ENCODE results near the gene HKDC1. TPM values are rescaled to one million over a fixed set of nuclear protein-coding genes. Genes with fewer than 3 reads are reported as not detected.

The HKDC1 gene
- total RNA-seq, 1 donor from 2014 or later: 125 TPM

- no peak for DNase-seq (ENCODE audit: low read depth)
- no peak overlapping the region for H3K4me3 ChIP-seq (ENCODE audit: low read depth, low read length)
- TF ChIP-seq CTCF (IDR thresholded peaks at IDR 0.05; ENCODE audit: insufficient read depth, low read length, poor library complexity, severe bottlenecking): no peak
- peaks cover 7% of the 10 kb centered on the region for H3K36me3 ChIP-seq (ENCODE audit: control insufficient read depth, insufficient read depth, low read length)
- H3K27me3 ChIP-seq (ENCODE audit: control insufficient read depth, insufficient read depth, low read length): no peaks in the 10 kb centered on the region
These were observed 5.5 kb downstream of the HKDC1 start for GRCh38 chr10:69225681-69226080.

DNA sequence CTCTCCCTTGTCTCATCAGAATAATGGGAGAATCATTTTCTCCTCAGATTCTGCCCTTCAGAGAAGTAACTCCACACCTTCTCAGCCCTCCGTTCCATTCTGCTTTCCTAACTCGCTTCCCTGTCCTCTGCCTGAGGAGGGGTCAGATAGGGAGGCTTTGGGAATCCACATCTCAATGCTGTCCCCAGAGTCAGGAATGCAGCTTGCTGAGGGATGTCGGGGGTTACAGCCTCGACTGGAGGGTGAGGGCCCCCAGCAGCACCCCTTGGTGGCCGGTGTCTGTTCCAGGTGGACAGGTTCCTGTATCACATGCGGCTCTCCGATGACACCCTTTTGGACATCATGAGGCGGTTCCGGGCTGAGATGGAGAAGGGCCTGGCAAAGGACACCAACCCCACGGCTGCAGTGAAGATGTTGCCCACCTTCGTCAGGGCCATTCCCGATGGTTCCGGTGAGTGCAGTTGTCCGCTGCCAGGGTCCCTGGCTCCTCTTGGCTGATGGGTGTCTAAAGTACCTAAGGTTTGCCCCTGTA is 6.9 kb downstream of the HKDC1 start:
- Histone ChIP-seq H3K36me3 (ENCODE audit: control insufficient read depth, insufficient read depth, low read length) (peaks cover 7% of the 10 kb centered on the region), H3K4me3 (ENCODE audit: low read depth, low read length) (no peak overlapping the region), H3K27me3 (ENCODE audit: control insufficient read depth, insufficient read depth, low read length) (no peaks in the 10 kb centered on the region)
- no peak for TF ChIP-seq CTCF (IDR thresholded peaks at IDR 0.05; ENCODE audit: insufficient read depth, low read length, poor library complexity, severe bottlenecking)
- no peak for DNase-seq (ENCODE audit: low read depth)

GRCh38 chr10:69228151-69228550 is 8.0 kb downstream of the HKDC1 start:
- Histone ChIP-seq H3K36me3 (ENCODE audit: control insufficient read depth, insufficient read depth, low read length) (peaks cover 7% of the 10 kb centered on the region), H3K27me3 (ENCODE audit: control insufficient read depth, insufficient read depth, low read length) (no peaks in the 10 kb centered on the region), H3K4me3 (ENCODE audit: low read depth, low read length) (no peak overlapping the region)
- TF ChIP-seq CTCF (IDR thresholded peaks at IDR 0.05; ENCODE audit: insufficient read depth, low read length, poor library complexity, severe bottlenecking): no peak
- DNase-seq (ENCODE audit: low read depth): no peak

GRCh38 chr10:69229616-69229916 is 9.4 kb downstream of the HKDC1 start:
- H3K36me3 ChIP-seq (ENCODE audit: control insufficient read depth, insufficient read depth, low read length): peaks cover 7% of the 10 kb centered on the region
- no peaks in the 10 kb centered on the region for H3K27me3 ChIP-seq (ENCODE audit: control insufficient read depth, insufficient read depth, low read length)
- no peak for TF ChIP-seq CTCF (IDR thresholded peaks at IDR 0.05; ENCODE audit: insufficient read depth, low read length, poor library complexity, severe bottlenecking)
- H3K4me3 ChIP-seq (ENCODE audit: low read depth, low read length): no peak overlapping the region
- no peak for DNase-seq (ENCODE audit: low read depth)

DNA sequence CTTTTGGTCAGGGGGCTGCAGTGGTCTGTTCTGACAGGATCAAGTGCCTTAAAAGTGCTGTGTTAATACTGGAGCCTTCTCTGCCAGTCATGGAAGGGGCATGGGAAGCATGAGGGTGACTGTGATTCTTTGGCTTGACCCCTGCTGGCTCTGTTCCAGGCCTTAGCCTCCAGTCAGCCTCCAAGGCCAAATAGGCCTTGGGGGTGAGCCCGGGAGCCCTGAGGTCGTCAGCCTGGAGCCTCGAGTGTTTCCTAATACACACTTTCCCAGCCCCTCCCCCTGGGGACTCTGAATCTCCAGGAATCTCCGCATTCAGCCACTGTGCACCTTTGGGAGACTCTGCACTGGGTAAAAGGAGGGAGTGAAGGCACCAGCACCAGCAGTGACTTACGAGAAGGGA is 10.0 kb downstream of the HKDC1 start:
- DNase-seq (ENCODE audit: low read depth): no peak
- Histone ChIP-seq H3K36me3 (ENCODE audit: control insufficient read depth, insufficient read depth, low read length) (peaks cover 7% of the 10 kb centered on the region), H3K4me3 (ENCODE audit: low read depth, low read length) (no peak overlapping the region), H3K27me3 (ENCODE audit: control insufficient read depth, insufficient read depth, low read length) (no peaks in the 10 kb centered on the region)
- no peak for TF ChIP-seq CTCF (IDR thresholded peaks at IDR 0.05; ENCODE audit: insufficient read depth, low read length, poor library complexity, severe bottlenecking)

- no peak for DNase-seq (ENCODE audit: low read depth)
- TF ChIP-seq CTCF (IDR thresholded peaks at IDR 0.05; ENCODE audit: insufficient read depth, low read length, poor library complexity, severe bottlenecking): no peak
- peaks cover 5% of the 10 kb centered on the region for H3K36me3 ChIP-seq (ENCODE audit: control insufficient read depth, insufficient read depth, low read length)
- H3K4me3 ChIP-seq (ENCODE audit: low read depth, low read length): no peak overlapping the region
- H3K27me3 ChIP-seq (ENCODE audit: control insufficient read depth, insufficient read depth, low read length): no peaks in the 10 kb centered on the region
These were observed 12.1 kb downstream of the HKDC1 start for GRCh38 chr10:69232252-69232651.

Measured in kidney epithelial cell (primary cell).